Neural cell (in vitro differentiated cells): ENCODE results near the gene GRM5. TPM values are rescaled to one million over a fixed set of nuclear protein-coding genes. Genes with fewer than 3 reads are reported as not detected.

Experiments
- H2AFZ ChIP-seq: fragments of 200-600, 300-800 bp; sonication (generic), shearing (Covaris generic); 2 replicates; pipeline ENCODE4 v1.6.0; 2014; ENCODE audit warnings: low read depth, mild to moderate bottlenecking, antibody characterized with exemption, low read length, moderate library complexity
- H3F3A ChIP-seq: fragments of 200-600 bp; shearing (Covaris generic); 2 replicates; pipeline ENCODE4 v1.6.1; 2016; ENCODE audit warnings: mild to moderate bottlenecking, moderate library complexity, mixed read lengths, antibody characterized with exemption, low read length; ENCODE audit not compliant: insufficient read depth, poor library complexity, severe bottlenecking
- H3K27ac ChIP-seq: fragments of 200-600, 300-800 bp; sonication (generic), shearing (Covaris generic); 2 replicates; pipeline ENCODE4 v1.5.1; 2014; ENCODE audit warnings: mild to moderate bottlenecking, low read length, moderate library complexity
- H3K27me3 ChIP-seq: fragments of 300-800, 200-600 bp; sonication (generic), shearing (Covaris generic); 2 replicates; pipeline ENCODE4 v1.6.0; 2014; ENCODE audit warnings: mild to moderate bottlenecking, low read depth, low read length, moderate library complexity; ENCODE audit not compliant: insufficient read depth
- H3K36me3 ChIP-seq: fragments of 300-800, 200-600 bp; sonication (generic), shearing (Covaris generic); 2 replicates; pipeline ENCODE4 v1.5.1; 2014; ENCODE audit warnings: mild to moderate bottlenecking, antibody characterized with exemption, low read length, moderate library complexity; ENCODE audit not compliant: insufficient read depth
- H3K4me2 ChIP-seq: fragments of 300-800, 200-600 bp; sonication (generic), shearing (Covaris generic); 2 replicates; pipeline ENCODE4 v1.6.0; 2014; ENCODE audit warnings: mild to moderate bottlenecking, low read length
- H3K4me3 ChIP-seq: fragments of 300-800, 200-600 bp; sonication (generic), shearing (Covaris generic); 2 replicates; pipeline ENCODE4 v1.5.1; 2014; ENCODE audit warnings: mild to moderate bottlenecking, low read length, moderate library complexity
- H3K79me2 ChIP-seq: fragments of 200-600 bp; shearing (Covaris generic); replicated peaks from 2 replicates; pipeline ENCODE4 v1.6.0; 2014; ENCODE audit warnings: mild to moderate bottlenecking, low read length, moderate library complexity; ENCODE audit not compliant: insufficient read depth
- H3K9ac ChIP-seq: fragments of 300-800, 200-600 bp; sonication (generic), shearing (Covaris generic); 2 replicates; pipeline ENCODE4 v1.6.1; 2016; ENCODE audit warnings: mild to moderate bottlenecking, low read length, mixed read lengths
- H3K9me2 ChIP-seq: fragments of 200-600 bp; shearing (Covaris generic); 2 replicates; pipeline ENCODE4 v1.6.1; 2016; ENCODE audit warnings: mild to moderate bottlenecking, low read length, mixed read lengths; ENCODE audit not compliant: insufficient read depth
- H3K9me3 ChIP-seq: fragments of 200-600, 300-800 bp; sonication (generic), shearing (Covaris generic); 2 replicates; pipeline ENCODE4 v1.6.1; 2016; ENCODE audit warnings: mild to moderate bottlenecking, mixed run types, low read length, moderate library complexity, mixed read lengths
- H4K20me1 ChIP-seq: fragments of 200-600 bp; shearing (Covaris generic); 2 replicates; pipeline ENCODE4 v1.6.1; 2016; ENCODE audit warnings: mild to moderate bottlenecking, mixed run types; ENCODE audit not compliant: insufficient read depth
- EP300 ChIP-seq: fragments of 450-650 bp; conservative IDR thresholded peaks from 2 replicates; pipeline ENCODE4 v1.6.1; 2014; ENCODE audit warnings: antibody characterized with exemption, mild to moderate bottlenecking, moderate library complexity; ENCODE audit not compliant: poor library complexity, severe bottlenecking
- EZH2 ChIP-seq: fragments of 200-600, 300-800 bp; shearing (Covaris generic), sonication (generic); IDR thresholded peaks from 2 replicates; pipeline ENCODE4 v1.6.1; 2014; ENCODE audit warnings: antibody characterized with exemption, low read length, borderline replicate concordance, mild to moderate bottlenecking; ENCODE audit not compliant: insufficient read depth, poor library complexity, severe bottlenecking
- POLR2AphosphoS5 ChIP-seq: IDR thresholded peaks from 2 replicates; pipeline ENCODE4 v1.6.1; 2012
- RAD21 ChIP-seq: fragments of 450-650 bp; conservative IDR thresholded peaks from 2 replicates; pipeline ENCODE4 v1.6.1; 2014; ENCODE audit warnings: antibody characterized with exemption, mild to moderate bottlenecking, moderate library complexity
- REST ChIP-seq: IDR thresholded peaks from 2 replicates; pipeline ENCODE4 v1.6.1; 2012; ENCODE audit warnings: borderline replicate concordance
- SMC3 ChIP-seq: fragments of 450-650 bp; conservative IDR thresholded peaks from 2 replicates; pipeline ENCODE4 v1.6.1; 2014; ENCODE audit warnings: antibody characterized with exemption, mild to moderate bottlenecking, moderate library complexity; ENCODE audit not compliant: poor library complexity
- TAF1 ChIP-seq: IDR thresholded peaks from 2 replicates; pipeline ENCODE4 v1.6.1; 2012; ENCODE audit warnings: low read depth
- polyA plus RNA-seq: library from polyadenylated mRNA; depleted of rRNA; stranded (reverse); fragments of >200 nt; gene quantifications from 2 replicates; pipeline ENCODE4 v1.2.3, GENCODE V29; 2014
- TF ChIP-seq, protein P1 (sequence below): fragments of 450-650 bp; IDR thresholded peaks from 2 replicates; pipeline ENCODE4 v1.5.1; 2014; ENCODE audit warnings: antibody characterized with exemption, mild to moderate bottlenecking, moderate library complexity; ENCODE audit not compliant: poor library complexity, severe bottlenecking

GRM5 gene
- polyA plus RNA-seq, 1 donor from 2014 or later, result 11.8 TPM

DNA sequence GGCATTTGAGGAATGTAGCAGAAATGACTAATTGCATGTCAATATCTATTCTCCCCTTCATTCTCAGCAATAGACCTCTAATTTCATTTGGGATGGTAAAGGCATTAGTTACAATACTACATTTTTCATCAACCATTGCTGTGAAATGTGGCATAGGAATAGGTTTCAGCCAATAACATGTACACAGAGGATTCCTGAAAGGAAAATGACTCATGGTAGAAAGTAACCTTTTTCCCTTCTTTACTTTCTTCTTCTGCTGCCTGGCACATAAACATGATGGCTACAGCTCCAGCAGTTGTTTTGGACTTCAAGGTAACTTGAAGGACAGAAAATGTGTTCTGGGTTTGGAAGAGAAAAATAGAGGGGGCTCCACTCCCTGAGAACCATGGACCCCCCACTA is 496.4 kb downstream of the GRM5 start:
- Histone ChIP-seq H3K4me3 (no peak overlapping the region), H3K9me3 (no peaks in the 10 kb centered on the region)
- no peak for TF ChIP-seq EP300
- no peak for TF ChIP-seq REST
- TF ChIP-seq RAD21, result no peak
- no peak for TF ChIP-seq TAF1
- TF ChIP-seq EZH2, result no peak
- TF ChIP-seq SMC3, result no peak
- no peak for TF ChIP-seq POLR2AphosphoS5

GRCh38 chr11:88555829-88556202 is 510.0 kb downstream of the GRM5 start:
- no peaks in the 10 kb centered on the region for H3K9me3 ChIP-seq
- no peak overlapping the region for H3K27ac ChIP-seq
- H3K9ac ChIP-seq, result no peak overlapping the region
- no peaks in the 10 kb centered on the region for H4K20me1 ChIP-seq
- no peaks in the 10 kb centered on the region for H3K27me3 ChIP-seq
- no peaks in the 10 kb centered on the region for H3F3A ChIP-seq
- no peak overlapping the region for H3K4me2 ChIP-seq
- no peak for TF ChIP-seq RAD21
- TF ChIP-seq, protein P1, sequence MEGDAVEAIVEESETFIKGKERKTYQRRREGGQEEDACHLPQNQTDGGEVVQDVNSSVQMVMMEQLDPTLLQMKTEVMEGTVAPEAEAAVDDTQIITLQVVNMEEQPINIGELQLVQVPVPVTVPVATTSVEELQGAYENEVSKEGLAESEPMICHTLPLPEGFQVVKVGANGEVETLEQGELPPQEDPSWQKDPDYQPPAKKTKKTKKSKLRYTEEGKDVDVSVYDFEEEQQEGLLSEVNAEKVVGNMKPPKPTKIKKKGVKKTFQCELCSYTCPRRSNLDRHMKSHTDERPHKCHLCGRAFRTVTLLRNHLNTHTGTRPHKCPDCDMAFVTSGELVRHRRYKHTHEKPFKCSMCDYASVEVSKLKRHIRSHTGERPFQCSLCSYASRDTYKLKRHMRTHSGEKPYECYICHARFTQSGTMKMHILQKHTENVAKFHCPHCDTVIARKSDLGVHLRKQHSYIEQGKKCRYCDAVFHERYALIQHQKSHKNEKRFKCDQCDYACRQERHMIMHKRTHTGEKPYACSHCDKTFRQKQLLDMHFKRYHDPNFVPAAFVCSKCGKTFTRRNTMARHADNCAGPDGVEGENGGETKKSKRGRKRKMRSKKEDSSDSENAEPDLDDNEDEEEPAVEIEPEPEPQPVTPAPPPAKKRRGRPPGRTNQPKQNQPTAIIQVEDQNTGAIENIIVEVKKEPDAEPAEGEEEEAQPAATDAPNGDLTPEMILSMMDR, result no peak
- no peak for TF ChIP-seq EZH2
- no peaks in the 10 kb centered on the region for H3K79me2 ChIP-seq
- H3K36me3 ChIP-seq, result no peaks in the 10 kb centered on the region
- no peak overlapping the region for H2AFZ ChIP-seq
- no peaks in the 10 kb centered on the region for H3K9me2 ChIP-seq
- H3K4me3 ChIP-seq, result no peak overlapping the region

More for the DNA sequence above, 496.4 kb downstream of the GRM5 start:
- H3K4me2 ChIP-seq, result no peak overlapping the region
- H3K79me2 ChIP-seq, result no peaks in the 10 kb centered on the region
- H3K27ac ChIP-seq, result no peak overlapping the region
- no peaks in the 10 kb centered on the region for H4K20me1 ChIP-seq
- H3K36me3 ChIP-seq, result no peaks in the 10 kb centered on the region
- no peak overlapping the region for H3K9ac ChIP-seq
- H2AFZ ChIP-seq, result no peak overlapping the region
- H3K27me3 ChIP-seq, result no peaks in the 10 kb centered on the region
- H3F3A ChIP-seq, result no peaks in the 10 kb centered on the region
- no peaks in the 10 kb centered on the region for H3K9me2 ChIP-seq
